Keratinocyte (primary cell): Measurements from ENCODE around the gene NARS2.

Source experiments
- EZH2 ChIP-seq: IDR thresholded peaks from one replicate; pipeline ENCODE4 v1.6.1; 2012; ENCODE audit warnings: inconsistent platforms, mild to moderate bottlenecking, low read length, moderate library complexity
- TF ChIP-seq, protein P1 (sequence below), 3 experiments: IDR thresholded peaks in 1 of 3; conservative IDR thresholded peaks in 1 of 3; optimal IDR thresholded peaks in 1 of 3; 2 replicates in 2 of 3; 3 replicates in 1 of 3; pipeline versions ENCODE3 to v1.5.1; 2011; ENCODE audit warnings: low read length in 3 of 3, mild to moderate bottlenecking in 3 of 3, moderate library complexity in 2 of 3, control low read depth in 1 of 3, inconsistent platforms in 1 of 3; ENCODE audit not compliant: insufficient read depth in 2 of 3; ENCODE audit errors: extremely low read depth in 1 of 3

DNA sequence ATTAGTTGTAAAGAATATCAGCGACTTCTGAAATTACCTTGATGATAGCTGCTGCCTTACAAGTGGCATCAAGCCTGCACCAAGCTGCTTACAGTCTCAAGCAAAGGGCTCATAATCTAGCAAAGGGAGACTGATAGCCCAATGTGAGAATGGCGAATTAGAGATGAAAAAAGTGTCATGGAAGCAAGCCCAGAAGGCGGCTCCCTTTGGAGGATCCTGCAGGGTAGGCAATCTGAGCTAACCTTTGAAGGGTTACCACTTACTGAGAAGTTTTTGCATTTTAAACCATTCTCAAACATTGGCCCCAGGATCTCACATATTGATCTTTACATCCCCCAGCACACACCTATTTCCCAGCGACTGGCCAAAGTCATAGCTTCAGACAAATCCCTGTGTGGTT is 175.5 kb downstream of the NARS2 start:
- TF ChIP-seq EZH2: no peak
- TF ChIP-seq, protein P1, sequence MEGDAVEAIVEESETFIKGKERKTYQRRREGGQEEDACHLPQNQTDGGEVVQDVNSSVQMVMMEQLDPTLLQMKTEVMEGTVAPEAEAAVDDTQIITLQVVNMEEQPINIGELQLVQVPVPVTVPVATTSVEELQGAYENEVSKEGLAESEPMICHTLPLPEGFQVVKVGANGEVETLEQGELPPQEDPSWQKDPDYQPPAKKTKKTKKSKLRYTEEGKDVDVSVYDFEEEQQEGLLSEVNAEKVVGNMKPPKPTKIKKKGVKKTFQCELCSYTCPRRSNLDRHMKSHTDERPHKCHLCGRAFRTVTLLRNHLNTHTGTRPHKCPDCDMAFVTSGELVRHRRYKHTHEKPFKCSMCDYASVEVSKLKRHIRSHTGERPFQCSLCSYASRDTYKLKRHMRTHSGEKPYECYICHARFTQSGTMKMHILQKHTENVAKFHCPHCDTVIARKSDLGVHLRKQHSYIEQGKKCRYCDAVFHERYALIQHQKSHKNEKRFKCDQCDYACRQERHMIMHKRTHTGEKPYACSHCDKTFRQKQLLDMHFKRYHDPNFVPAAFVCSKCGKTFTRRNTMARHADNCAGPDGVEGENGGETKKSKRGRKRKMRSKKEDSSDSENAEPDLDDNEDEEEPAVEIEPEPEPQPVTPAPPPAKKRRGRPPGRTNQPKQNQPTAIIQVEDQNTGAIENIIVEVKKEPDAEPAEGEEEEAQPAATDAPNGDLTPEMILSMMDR (optimal IDR thresholded peaks at IDR 0.05 in 1 of 3, IDR thresholded peaks at IDR 0.05 in 1 of 3, conservative IDR thresholded peaks at IDR 0.05 in 1 of 3; ENCODE audit: extremely low read depth in 1 of 3, insufficient read depth in 2 of 3, low read length in 3 of 3): no peak
